Measurements from ENCODE around the gene GLS.

The GLS gene

GRCh38 chr2:190880378-190881083 lies at the start of gene GLS:
TSS of gene GLS (plus strand) at chr2:190880821. CDS start at chr2:190881085, 264 bp downstream.
- Histone ChIP-seq H3K9me3 (ENCODE audit: control insufficient read depth in 1 of 2, low read length in 2 of 2) (no peaks in the 10 kb centered on the region), H3K4me3 (ENCODE audit: low read depth in 1 of 2, low read length in 2 of 2) (peak within 1 kb of the TSS; percentile 63 to 95), H3K27me3 (ENCODE audit: low read depth, low read length) (no peaks in the 10 kb centered on the region), H3K4me1 (ENCODE audit: control insufficient read depth in 1 of 2, insufficient read depth in 2 of 2, low read length in 2 of 2) (peaks cover 0 to 28% of the 10 kb centered on the region in 2 donors), H3K27ac (ENCODE audit: low read length) (peak within 1 kb of the TSS; percentile 94), H3K36me3 (ENCODE audit: control insufficient read depth in 1 of 2, insufficient read depth in 2 of 2, low read length in 2 of 2) (peaks cover 0 to 15% of the 10 kb centered on the region in 2 donors)

- H3K27me3 ChIP-seq (ENCODE audit: low read depth, low read length): no peaks in the 10 kb centered on the region
- H3K4me1 ChIP-seq (ENCODE audit: control insufficient read depth in 1 of 2, insufficient read depth in 2 of 2, low read length in 2 of 2): no peaks in the 10 kb centered on the region
- H3K4me3 ChIP-seq (ENCODE audit: low read depth in 1 of 2, low read length in 2 of 2): no peak overlapping the region
- H3K36me3 ChIP-seq (ENCODE audit: control insufficient read depth in 1 of 2, insufficient read depth in 2 of 2, low read length in 2 of 2): no peaks in the 10 kb centered on the region
- H3K27ac ChIP-seq (ENCODE audit: low read length): no peak overlapping the region
- H3K9me3 ChIP-seq (ENCODE audit: control insufficient read depth in 1 of 2, low read length in 2 of 2): no peaks in the 10 kb centered on the region
These were observed 48.7 kb upstream of the GLS start for GRCh38 chr2:190831941-190832340.

GRCh38 chr2:190834890-190835208 lies 45.8 kb upstream of the GLS start:
- no peak overlapping the region for H3K4me3 ChIP-seq (ENCODE audit: low read depth in 1 of 2, low read length in 2 of 2)
- H3K9me3 ChIP-seq (ENCODE audit: control insufficient read depth in 1 of 2, low read length in 2 of 2): no peaks in the 10 kb centered on the region
- H3K4me1 ChIP-seq (ENCODE audit: control insufficient read depth in 1 of 2, insufficient read depth in 2 of 2, low read length in 2 of 2): no peaks in the 10 kb centered on the region
- H3K36me3 ChIP-seq (ENCODE audit: control insufficient read depth in 1 of 2, insufficient read depth in 2 of 2, low read length in 2 of 2): no peaks in the 10 kb centered on the region
- H3K27ac ChIP-seq (ENCODE audit: low read length): no peak overlapping the region
- no peaks in the 10 kb centered on the region for H3K27me3 ChIP-seq (ENCODE audit: low read depth, low read length)

- H3K4me1 ChIP-seq (ENCODE audit: control insufficient read depth in 1 of 2, insufficient read depth in 2 of 2, low read length in 2 of 2): no peaks in the 10 kb centered on the region
- no peak overlapping the region for H3K4me3 ChIP-seq (ENCODE audit: low read depth in 1 of 2, low read length in 2 of 2)
- H3K27ac ChIP-seq (ENCODE audit: low read length): no peak overlapping the region
- H3K27me3 ChIP-seq (ENCODE audit: low read depth, low read length): no peaks in the 10 kb centered on the region
- H3K36me3 ChIP-seq (ENCODE audit: control insufficient read depth in 1 of 2, insufficient read depth in 2 of 2, low read length in 2 of 2): no peaks in the 10 kb centered on the region
- no peaks in the 10 kb centered on the region for H3K9me3 ChIP-seq (ENCODE audit: control insufficient read depth in 1 of 2, low read length in 2 of 2)
These were observed 45.2 kb upstream of the GLS start for GRCh38 chr2:190835303-190835930.

GRCh38 chr2:190836767-190837166 lies 43.9 kb upstream of the GLS start:
- Histone ChIP-seq H3K36me3 (ENCODE audit: control insufficient read depth in 1 of 2, insufficient read depth in 2 of 2, low read length in 2 of 2) (no peaks in the 10 kb centered on the region), H3K27ac (ENCODE audit: low read length) (no peak overlapping the region), H3K4me1 (ENCODE audit: control insufficient read depth in 1 of 2, insufficient read depth in 2 of 2, low read length in 2 of 2) (no peaks in the 10 kb centered on the region), H3K9me3 (ENCODE audit: control insufficient read depth in 1 of 2, low read length in 2 of 2) (no peaks in the 10 kb centered on the region), H3K4me3 (ENCODE audit: low read depth in 1 of 2, low read length in 2 of 2) (no peak overlapping the region), H3K27me3 (ENCODE audit: low read depth, low read length) (no peaks in the 10 kb centered on the region)

- no peaks in the 10 kb centered on the region for H3K4me1 ChIP-seq (ENCODE audit: control insufficient read depth in 1 of 2, insufficient read depth in 2 of 2, low read length in 2 of 2)
- H3K9me3 ChIP-seq (ENCODE audit: control insufficient read depth in 1 of 2, low read length in 2 of 2): no peaks in the 10 kb centered on the region
- no peaks in the 10 kb centered on the region for H3K27me3 ChIP-seq (ENCODE audit: low read depth, low read length)
- no peak overlapping the region for H3K27ac ChIP-seq (ENCODE audit: low read length)
- H3K4me3 ChIP-seq (ENCODE audit: low read depth in 1 of 2, low read length in 2 of 2): no peak overlapping the region
- H3K36me3 ChIP-seq (ENCODE audit: control insufficient read depth in 1 of 2, insufficient read depth in 2 of 2, low read length in 2 of 2): no peaks in the 10 kb centered on the region
These were observed 43.2 kb upstream of the GLS start for GRCh38 chr2:190837420-190837819.

- Histone ChIP-seq H3K36me3 (ENCODE audit: control insufficient read depth in 1 of 2, insufficient read depth in 2 of 2, low read length in 2 of 2) (no peaks in the 10 kb centered on the region), H3K4me3 (ENCODE audit: low read depth in 1 of 2, low read length in 2 of 2) (no peak overlapping the region), H3K4me1 (ENCODE audit: control insufficient read depth in 1 of 2, insufficient read depth in 2 of 2, low read length in 2 of 2) (no peaks in the 10 kb centered on the region), H3K9me3 (ENCODE audit: control insufficient read depth in 1 of 2, low read length in 2 of 2) (no peaks in the 10 kb centered on the region), H3K27ac (ENCODE audit: low read length) (no peak overlapping the region), H3K27me3 (ENCODE audit: low read depth, low read length) (no peaks in the 10 kb centered on the region)
These were observed 42.7 kb upstream of the GLS start for GRCh38 chr2:190837952-190838361.

- Histone ChIP-seq H3K27me3 (ENCODE audit: low read depth, low read length) (no peaks in the 10 kb centered on the region), H3K36me3 (ENCODE audit: control insufficient read depth in 1 of 2, insufficient read depth in 2 of 2, low read length in 2 of 2) (no peaks in the 10 kb centered on the region), H3K9me3 (ENCODE audit: control insufficient read depth in 1 of 2, low read length in 2 of 2) (no peaks in the 10 kb centered on the region), H3K27ac (ENCODE audit: low read length) (no peak overlapping the region), H3K4me3 (ENCODE audit: low read depth in 1 of 2, low read length in 2 of 2) (no peak overlapping the region), H3K4me1 (ENCODE audit: control insufficient read depth in 1 of 2, insufficient read depth in 2 of 2, low read length in 2 of 2) (no peaks in the 10 kb centered on the region)
These were observed 42.1 kb upstream of the GLS start for GRCh38 chr2:190838492-190838910.

- no peak overlapping the region for H3K27ac ChIP-seq (ENCODE audit: low read length)
- no peaks in the 10 kb centered on the region for H3K4me1 ChIP-seq (ENCODE audit: control insufficient read depth in 1 of 2, insufficient read depth in 2 of 2, low read length in 2 of 2)
- no peaks in the 10 kb centered on the region for H3K36me3 ChIP-seq (ENCODE audit: control insufficient read depth in 1 of 2, insufficient read depth in 2 of 2, low read length in 2 of 2)
- H3K4me3 ChIP-seq (ENCODE audit: low read depth in 1 of 2, low read length in 2 of 2): no peak overlapping the region
- H3K27me3 ChIP-seq (ENCODE audit: low read depth, low read length): no peaks in the 10 kb centered on the region
- H3K9me3 ChIP-seq (ENCODE audit: control insufficient read depth in 1 of 2, low read length in 2 of 2): no peaks in the 10 kb centered on the region
These were observed 40.0 kb upstream of the GLS start for GRCh38 chr2:190840569-190841172.

GRCh38 chr2:190841707-190842505 lies 38.7 kb upstream of the GLS start:
- H3K36me3 ChIP-seq (ENCODE audit: control insufficient read depth in 1 of 2, insufficient read depth in 2 of 2, low read length in 2 of 2): no peaks in the 10 kb centered on the region
- no peak overlapping the region for H3K27ac ChIP-seq (ENCODE audit: low read length)
- no peaks in the 10 kb centered on the region for H3K9me3 ChIP-seq (ENCODE audit: control insufficient read depth in 1 of 2, low read length in 2 of 2)
- H3K27me3 ChIP-seq (ENCODE audit: low read depth, low read length): no peaks in the 10 kb centered on the region
- H3K4me1 ChIP-seq (ENCODE audit: control insufficient read depth in 1 of 2, insufficient read depth in 2 of 2, low read length in 2 of 2): no peaks in the 10 kb centered on the region
- H3K4me3 ChIP-seq (ENCODE audit: low read depth in 1 of 2, low read length in 2 of 2): no peak overlapping the region

- H3K36me3 ChIP-seq (ENCODE audit: control insufficient read depth in 1 of 2, insufficient read depth in 2 of 2, low read length in 2 of 2): no peaks in the 10 kb centered on the region
- no peaks in the 10 kb centered on the region for H3K4me1 ChIP-seq (ENCODE audit: control insufficient read depth in 1 of 2, insufficient read depth in 2 of 2, low read length in 2 of 2)
- H3K9me3 ChIP-seq (ENCODE audit: control insufficient read depth in 1 of 2, low read length in 2 of 2): no peaks in the 10 kb centered on the region
- H3K4me3 ChIP-seq (ENCODE audit: low read depth in 1 of 2, low read length in 2 of 2): no peak overlapping the region
- no peak overlapping the region for H3K27ac ChIP-seq (ENCODE audit: low read length)
- no peaks in the 10 kb centered on the region for H3K27me3 ChIP-seq (ENCODE audit: low read depth, low read length)
These were observed 38.0 kb upstream of the GLS start for GRCh38 chr2:190842606-190843104.

All from muscle layer of duodenum (tissue), 2 donors.